ENCODE measurements around the gene DOCK3.
"Not testable (repeated sequence)": the region's sequence is repeated elsewhere in the genome, so short reads cannot be mapped to it uniquely, and the experiment has no call there.

The DOCK3 gene

DNA sequence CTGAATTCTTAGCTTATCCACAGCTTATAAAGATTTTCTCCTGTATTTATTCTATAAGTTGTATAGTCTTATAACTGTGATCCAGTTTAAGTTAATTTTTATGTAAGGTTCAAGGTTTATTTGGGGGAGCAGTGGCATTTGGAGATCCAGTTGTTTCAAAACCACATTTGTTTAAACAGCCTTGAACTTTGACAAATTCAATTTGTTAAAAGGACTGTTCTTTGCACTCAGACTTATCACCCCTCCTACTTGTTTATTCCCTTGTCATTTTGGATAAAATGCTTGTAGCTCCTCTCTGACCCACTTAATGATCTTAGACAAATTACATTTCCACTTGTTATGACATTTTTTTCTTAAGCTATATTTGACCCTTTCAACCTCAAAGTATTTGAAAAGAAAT, 327.8 kb downstream of the DOCK3 start:
- DNase-seq: no peak

DNA sequence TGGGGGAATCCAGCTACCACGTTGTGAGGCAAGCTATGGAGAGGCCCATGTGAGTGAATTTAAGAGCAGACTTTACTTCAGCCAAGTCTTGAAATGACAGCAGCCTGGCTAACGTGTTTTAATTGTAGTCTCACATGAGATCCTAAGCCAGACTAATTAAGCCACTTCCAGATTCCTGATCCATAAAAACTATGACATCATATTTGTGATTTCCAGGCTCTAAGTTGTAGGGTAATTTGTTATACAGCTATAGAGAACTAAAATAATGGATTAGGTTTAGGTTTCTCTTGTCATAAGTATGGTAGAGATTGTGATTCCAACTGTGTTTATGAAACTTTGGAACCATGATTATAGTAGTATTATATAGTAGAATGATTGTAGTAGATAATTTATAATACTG, 329.5 kb downstream of the DOCK3 start:
- no peak for DNase-seq

DNA sequence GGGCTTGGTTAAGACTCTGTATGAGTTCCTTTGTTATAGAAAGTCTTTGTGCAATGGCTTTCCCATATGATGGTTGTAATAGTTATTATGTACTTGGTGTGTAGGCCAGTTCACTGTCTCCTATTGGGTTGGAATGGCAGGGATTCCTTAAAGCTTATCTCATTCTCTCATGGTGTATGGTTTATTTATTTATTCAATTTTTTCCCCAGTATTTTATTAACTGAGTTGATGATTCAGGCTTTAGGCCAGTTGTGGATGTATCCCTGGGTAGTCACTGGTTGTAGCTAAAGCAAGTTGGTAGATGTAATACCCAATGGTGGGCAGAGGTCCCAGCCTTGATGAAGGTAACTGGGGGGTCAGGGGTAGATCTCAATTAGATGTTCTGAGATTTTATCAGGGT, 349.4 kb downstream of the DOCK3 start:
- DNase-seq: no peak

DNA sequence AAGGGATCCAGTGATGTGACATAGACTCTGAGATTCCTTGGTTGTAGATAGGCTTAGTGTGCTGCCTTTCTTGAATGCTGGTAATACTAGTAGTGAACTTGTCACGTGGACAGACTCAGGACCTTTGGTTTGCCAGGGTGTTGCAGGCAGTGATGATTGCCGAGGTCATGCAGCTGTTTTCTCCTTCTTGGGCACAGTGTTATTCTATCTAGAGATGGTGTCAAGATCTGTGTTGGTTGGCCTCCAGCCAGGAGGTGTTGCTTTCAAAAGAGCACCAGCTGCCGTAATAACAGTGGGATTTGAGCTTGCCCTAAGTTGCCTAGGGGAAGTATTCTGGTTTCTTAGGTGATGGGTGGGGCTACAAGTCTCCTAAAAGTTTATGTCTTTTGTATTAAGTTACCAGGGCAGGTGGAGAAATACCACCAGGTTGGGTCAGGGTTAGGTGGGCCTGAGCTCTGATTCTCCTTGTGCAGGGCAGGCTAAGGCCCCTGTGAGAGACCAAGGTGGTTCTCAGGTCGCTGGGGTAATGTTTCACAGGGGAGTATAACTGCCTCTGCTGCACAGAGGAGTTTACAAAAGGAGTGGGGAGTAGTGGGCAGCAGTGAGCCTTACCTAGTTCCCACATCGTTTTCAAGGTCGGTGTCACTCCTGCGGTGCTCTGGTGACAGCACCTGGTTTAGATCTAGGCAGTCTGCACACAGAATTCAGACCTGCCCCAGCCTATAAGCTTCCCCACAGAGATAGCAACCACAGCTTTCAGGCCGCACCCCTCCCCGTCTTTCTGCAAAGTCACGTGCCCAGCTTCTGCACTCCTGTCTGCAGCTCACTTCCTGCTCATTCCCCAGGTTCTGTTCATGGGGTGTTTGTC, 350.3 kb downstream of the DOCK3 start:
- DNase-seq: no peak

DNA sequence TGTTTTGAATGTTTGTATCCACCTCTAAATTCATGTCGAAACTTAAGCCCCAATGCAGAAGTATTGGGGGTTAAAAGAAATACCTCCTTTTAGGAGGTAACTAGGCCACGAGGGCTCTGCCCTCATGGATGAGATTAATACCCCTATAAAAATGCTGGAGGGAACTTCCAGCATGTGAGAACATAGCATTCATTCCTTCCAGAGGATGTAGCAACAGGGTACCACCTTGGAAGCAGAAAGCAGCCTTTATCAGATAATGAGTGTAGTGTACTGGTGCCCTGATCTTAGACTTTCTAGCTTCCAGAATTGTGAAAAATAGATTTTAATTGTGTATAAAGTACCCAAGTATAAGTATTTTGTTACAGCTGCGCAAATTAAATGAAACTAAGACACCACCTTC, 356.9 kb downstream of the DOCK3 start:
- DNase-seq: no peak

DNA sequence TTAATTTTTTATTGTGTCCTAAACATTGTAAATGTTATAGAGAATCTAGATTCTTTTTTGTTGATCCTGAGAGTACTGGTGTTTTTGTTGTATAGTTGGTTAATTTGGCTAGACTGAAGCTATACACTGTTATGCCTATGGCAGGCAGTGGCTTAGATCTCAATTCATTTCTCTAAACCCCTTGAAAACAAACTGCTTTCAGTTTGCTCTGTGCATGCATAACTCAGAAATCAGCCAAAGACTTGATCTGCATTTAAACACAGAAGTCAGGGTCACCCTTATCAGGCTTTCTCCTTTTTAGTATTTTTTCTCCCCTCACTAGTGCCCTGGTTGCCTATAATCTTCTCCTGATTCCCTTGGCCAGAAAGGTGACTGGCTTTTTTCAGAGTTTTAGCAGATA, 360.9 kb downstream of the DOCK3 start:
- no peak for DNase-seq

DNA sequence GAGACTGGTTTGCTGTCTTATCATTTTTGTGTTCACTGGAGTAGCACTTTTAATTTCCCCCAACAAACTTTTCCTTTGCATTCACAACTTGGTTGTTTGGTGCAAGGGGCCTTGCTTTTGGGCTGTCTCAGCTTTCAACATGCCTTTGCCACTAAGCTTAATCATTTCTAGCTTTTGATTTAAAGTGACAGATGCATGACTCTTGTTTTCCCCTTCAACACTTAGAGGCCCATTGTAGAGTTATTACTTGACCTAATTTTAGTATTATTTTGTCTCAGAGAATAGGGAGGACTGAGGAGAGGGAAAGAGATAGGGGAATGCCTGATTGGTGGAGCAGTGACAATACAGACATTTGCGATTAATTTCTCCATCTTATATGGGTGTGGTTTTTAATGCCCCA, 370.3 kb downstream of the DOCK3 start:
- DNase-seq: no peak

DNA sequence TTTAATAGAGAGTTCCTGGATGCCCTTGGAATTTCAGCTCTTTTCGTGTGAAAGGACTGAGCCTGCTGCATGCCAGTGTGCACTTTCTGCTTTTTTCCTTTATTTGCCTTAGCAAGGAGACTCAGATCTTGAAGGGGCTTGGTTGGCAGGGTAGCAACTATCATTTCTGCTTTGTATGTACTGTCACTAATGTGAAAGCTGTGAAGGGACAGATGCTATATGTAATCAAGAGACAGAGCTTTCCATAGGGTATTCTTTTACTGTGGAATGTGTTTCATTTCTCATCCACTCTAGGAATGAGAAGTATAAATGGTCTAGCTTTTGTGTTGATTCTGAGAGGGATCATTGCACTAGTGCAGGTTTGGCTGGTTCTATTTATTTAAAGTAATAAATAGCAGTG, 377.8 kb downstream of the DOCK3 start:
- no peak for DNase-seq

DNA sequence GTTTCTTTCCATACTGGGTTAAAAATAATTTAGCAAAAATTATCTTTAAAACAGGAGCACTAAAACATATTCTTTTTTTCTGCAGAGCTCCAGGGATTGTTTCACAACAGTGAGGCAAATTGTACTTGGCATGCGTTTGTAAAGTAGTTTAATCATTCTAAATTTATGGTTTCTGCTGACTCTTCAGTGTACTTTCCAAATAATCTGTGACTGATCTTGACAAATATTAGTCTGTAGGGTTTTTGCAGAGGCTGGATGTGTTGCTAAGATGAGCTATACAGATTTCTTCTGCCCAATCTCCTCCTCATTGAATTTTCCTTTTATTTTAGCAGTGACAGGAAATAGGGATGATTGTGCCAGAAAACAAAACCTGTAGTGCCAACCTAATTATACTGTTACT, 382.4 kb downstream of the DOCK3 start:
- DNase-seq: no peak

DNA sequence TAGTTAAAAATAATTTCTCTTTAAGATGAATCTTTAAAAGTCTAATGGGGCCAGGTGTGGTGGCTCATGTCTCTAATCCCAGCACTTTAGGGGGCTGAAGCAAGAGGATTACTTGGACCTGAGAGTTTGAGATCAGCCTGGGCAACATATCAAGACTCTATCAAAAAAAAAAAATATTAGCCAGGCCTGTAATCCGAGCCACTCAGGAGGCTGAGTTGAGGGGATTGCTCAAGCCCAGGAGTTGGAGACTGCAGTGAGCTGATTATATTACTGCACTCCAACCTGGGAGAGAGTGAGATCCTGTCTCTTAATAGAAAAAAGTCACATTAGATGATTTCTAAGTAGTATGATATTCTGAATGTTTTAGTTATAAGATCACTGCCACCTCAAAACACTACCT, 388.3 kb downstream of the DOCK3 start:
- DNase-seq: no peak

DNA sequence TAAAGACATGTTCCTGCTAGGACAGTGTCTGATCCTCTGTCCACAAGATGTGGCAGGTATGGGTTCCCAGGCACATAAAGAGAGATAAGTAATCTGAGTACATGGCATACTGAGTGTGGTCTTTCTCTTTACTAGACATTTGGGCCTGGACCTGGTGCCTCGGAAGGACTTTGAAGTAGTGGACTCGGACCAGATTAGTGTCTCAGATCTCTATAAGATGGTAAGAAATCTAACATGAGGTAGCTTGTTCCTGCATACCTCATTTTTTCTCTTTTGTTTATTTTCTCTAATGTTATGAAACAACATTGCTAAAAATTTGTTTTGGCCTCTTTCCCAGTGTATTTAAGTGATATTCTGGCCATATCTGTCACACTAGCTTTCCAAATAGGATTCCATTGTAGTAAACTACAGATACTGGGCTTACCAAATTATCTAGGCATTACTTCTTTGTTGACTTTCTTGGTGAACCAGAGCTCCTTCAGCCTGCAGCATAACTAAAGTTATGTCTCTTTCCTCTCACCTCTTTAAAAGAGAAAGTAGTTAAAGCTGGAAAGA, 400.6 kb downstream of the DOCK3 start:
- DNase-seq: no peak

DNA sequence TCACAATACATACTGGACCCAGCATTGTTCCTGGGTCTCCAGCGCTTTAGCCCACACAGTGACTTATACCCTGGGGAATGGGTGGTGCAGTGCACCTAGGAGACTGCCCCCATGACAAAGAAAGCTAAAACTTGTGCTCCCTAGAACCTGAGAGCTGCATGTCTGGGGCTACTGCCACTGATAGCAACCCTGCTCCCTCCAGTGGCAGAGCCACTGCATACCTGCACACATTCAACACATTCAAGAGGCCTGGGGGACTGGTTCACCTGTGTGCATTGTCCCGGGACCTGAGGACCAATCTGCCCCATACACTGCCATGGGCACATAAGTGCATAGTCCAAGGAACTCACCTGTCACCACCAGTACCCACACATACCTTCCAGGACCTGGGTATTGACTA, 407.6 kb downstream of the DOCK3 start:
- no peak for DNase-seq

DNA sequence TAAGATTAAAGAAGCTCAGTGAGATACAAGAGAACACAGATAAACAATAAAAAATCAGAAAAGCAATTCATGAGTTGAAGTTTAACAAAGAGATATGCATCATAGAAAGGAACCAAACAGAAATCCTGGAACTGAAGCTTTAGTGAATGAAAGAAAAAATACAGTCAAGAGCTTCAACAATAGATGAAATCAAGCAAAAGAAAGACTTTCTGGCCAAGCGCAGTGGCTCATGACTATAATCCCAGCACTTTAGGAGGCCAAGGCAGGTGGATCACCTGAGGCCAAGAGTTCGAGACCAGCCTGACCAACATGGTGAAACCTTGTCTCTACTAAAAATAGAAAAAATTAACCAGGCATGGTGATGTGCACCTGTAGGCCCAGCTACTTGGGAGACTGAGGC, 408.8 kb downstream of the DOCK3 start:
- DNase-seq: no peak

DNA sequence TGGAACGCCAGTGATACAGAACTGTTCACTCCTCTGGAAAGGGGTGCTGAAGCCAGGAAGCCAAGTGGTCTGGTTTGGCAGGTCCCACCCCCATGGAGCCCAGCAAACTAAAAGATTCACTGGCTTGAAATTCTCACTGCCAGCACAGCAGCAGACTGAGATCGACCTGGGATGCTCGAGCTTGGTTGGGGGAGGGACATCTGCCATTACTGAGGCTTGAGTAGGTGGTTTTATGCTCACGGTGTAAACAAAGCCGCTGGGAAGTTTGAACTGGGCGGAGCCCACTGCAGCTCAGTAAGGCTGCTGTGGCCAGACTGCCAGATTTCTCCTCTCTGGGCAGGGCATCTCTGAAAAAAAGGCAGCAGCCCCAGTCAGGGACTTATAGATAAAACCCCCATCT, 417.4 kb downstream of the DOCK3 start:
- not testable (repeated sequence) for DNase-seq

DNA sequence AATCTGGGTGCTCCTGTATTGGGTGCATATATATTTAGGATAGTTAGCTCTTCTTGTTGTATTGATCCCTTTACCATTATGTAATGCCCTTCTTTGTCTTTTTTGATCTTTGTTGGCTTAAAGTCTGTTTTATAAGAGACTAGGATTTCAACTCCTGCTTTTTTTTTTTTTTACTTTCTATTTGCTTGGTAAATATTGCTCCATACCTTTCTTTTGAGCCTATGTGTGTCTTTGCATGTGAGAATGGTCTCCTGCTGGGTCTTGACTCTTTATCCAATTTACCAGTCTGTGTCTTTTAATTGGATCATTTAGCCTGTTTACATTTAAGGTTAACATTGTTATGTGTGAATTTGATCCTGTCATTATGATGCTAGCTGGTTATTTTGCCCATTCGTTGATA, 420.1 kb downstream of the DOCK3 start:
- DNase-seq: not testable (repeated sequence)

DNA sequence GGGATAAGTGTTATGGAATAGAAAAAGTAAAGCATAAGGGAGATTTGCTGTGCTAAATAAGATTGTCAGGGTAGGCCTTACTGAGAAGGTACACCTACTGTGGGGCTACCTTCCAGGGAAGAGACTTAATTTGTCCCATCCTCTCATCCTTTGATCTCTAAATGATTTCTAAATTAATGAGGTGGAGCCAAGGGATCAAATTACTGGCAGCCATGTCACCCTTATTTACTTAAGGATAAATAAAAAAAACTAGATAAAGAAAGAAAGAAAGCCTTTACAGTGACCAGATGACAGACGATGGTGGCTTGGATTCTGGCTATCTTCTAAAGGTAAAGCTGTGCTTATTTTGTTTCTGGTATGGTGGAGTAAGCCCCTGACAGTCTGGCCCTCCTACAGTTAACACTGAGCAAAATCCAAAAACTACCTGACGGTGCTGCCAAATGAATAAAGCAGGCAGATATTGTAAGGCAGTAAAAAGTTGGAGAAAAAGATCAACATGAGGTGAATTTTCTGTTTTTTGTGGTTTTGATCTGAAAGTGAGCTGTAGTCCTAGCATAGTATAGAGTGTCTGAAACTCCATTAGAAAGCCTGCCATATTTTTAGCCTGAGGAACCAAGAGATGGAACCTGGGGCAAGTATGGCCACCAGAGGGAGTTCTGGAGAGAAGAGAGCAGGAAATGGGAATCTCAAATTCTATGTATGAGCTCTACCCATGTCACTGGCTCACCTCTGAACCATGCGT, 425.2 kb downstream of the DOCK3 start:
- peak; percentile 43 for DNase-seq

DNA sequence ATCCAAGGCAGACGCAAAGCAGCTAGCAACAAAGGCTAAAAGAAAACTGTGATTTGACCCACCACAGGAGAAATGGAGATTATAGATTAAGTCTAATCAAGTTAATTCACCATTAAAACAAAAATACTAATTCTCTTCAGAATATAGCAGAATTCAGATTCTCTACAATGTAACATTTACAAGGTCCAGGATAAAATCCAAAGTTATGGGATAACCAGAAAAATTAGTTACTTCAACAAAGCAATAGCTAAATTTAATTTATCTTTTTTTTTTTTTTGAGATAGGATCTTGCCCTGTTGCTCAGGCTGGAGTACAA, 425.8 kb downstream of the DOCK3 start:
- no peak for DNase-seq

DNA sequence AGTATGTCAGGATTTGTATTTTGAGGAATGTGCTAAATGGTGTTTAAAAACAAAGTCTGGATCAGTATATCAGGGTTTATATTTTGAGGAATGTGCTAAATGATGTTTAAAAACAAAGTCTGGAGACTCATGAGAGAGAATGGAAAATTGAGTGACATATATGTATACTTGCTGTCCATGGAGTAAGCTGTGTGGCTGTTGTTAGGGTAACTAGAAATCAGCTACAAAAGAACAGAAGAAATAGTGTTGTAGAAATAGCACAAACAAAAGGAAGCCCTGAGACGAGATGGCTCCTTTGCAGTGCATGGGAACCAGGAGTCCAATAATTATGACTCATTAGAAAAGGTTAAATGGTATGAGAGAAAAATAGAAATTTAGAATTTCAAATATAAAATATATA, 427.7 kb downstream of the DOCK3 start:
- DNase-seq: no peak

DNA sequence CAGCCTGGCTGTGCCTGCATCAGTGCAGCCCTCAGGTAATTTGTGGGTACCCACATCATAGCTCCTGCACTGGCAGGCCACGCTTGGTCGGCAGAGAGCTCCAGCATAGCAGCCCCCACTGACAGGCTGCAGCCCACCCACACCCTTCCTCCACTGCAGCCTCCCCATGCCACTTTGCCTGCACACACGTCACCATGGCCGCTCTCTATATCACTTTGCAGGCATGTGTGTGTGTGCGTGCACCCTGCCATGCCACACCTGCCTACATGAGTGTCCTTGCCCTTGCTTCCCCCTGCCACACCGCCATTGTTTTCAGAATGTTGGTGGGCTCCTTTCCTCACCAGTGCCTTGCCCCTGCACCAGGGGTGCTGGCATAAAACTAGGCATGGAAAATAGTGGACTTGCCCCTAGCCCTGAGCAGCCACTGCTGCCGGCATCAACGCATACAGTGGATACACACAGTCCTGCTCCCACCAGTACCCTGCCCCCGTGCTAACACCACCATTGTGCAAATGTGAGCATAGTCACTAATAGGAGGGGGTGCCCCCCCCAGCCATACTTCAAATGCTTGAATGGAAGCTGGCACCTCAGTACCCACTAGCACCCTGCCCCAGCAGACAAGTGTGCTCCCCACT, 431.6 kb downstream of the DOCK3 start:
- DNase-seq: no peak

DNA sequence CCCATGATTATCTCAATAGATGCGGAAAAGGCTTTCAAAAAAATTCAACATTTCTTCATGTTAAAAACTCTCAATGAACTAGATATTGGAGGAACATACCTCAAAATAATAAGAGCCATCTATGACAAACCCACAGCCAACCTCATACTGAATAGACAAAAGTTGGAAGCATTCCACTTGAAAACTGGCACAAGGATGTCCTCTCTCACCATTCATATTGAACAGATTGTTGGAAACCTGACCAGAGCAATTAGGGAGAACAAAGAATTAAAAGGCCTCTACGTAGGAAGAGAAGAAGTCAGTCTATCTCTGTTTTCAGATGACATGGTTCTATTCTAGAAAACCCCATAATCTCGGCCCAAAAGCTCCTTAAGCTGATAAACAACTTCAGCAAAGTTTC, 435.9 kb downstream of the DOCK3 start:
- no peak for DNase-seq

DNA sequence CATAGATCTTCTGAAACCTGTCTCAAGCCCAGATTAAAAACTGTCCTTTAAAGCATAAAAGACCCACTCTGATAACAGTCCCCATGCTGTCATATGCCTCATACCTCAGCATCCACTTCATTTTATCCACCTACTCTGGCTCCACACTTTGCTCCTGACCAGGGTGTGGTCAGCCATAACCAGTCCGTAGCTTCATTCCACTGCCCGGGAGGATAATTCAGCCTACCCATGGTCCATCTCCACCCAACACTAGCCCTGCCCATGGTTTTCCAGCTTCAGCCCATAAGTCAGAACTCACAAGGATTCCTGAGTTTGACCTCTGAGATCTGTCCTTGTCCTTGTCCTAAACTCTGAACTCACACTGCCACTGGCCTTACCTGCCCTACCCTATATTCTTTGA, 448.2 kb downstream of the DOCK3 start:
- no peak for DNase-seq

DNA sequence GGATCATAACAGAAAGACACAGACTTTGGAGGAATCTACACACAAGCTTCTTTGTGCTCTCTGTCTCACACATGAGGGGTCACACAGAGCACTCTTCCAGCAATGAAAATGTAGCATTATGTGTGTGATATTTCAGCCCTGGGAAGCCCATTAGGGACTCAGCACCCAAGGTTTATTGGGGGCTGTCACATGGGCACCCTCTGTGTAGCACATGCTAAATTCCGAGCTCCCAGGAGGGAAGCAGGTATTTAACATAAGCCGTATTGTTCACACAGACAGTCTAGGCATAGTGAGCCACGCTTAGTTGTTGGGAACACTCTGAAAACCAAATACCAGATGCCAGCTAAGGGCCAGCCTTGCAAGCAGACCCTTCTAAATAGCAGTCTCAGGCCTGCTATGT, 448.8 kb downstream of the DOCK3 start:
- no peak for DNase-seq

DNA sequence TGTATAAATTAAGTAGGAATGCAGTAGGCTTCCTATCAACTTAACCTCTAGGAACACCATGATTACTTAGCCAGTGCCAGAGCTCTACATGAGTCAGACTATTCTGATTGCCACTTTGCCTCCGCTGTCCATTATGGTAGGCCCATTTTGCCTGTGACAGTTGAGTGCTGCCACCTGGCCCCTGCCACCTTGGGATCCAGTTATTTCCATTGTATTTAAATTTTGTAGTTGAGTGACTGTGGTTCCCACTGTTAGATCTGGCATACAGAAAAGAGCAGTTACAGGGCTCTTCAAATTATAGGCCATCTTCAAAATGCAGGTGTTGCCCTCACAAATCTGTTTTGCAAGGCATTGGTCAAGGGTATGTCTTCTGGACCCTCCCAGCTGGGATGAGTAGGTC, 456.9 kb downstream of the DOCK3 start:
- DNase-seq: not testable (repeated sequence)

DNA sequence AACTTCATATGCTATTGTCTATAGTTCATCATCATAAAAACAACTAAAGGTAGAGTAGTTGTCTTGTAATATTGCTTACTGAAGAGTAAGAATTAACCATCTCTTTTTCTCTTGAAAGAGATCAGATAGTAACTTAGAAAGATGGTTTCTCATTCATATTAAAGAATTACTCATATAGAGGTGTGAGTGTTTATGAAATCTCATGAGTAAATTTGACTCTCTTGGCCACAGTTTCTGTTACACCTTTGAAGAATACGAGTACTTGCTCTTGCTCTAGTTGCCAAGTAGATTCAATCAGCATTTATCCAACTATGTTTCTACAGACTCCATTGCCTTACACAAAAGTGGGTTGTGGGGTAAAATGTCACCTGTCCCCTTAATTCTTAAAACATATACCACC, 463.0 kb downstream of the DOCK3 start:
- DNase-seq: no peak

Data from NCI-H2029 (cell line).